ENCODE results near the gene UBN1.

UBN1 gene

DNA sequence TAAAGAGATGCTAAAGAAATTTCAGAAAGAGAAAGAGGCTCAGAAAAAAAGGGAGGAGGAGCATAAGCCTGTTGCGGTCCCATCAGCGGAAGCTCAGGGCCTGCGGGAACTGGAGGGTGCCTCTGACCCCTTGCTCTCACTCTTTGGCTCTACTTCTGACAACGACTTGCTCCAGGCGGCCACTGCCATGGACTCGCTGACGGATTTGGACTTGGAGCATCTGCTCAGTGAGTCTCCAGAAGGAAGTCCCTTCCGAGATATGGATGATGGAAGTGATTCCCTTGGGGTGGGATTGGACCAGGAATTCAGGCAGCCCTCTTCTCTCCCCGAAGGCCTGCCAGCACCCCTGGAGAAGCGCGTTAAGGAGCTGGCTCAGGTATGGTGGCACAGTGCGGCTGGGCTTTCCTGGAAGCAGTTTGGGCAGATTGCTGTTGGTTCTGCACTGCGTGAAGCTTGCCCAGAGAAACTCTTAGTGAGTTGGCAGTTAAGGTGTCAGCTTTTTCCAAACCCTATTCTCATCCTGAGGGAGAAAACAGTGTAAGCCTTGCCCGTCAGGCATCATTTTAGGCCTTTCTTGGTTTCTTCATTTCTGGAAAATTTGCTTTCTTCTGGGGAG is 13.6 kb downstream of the UBN1 start:
- DNase-seq = no peak

DNA sequence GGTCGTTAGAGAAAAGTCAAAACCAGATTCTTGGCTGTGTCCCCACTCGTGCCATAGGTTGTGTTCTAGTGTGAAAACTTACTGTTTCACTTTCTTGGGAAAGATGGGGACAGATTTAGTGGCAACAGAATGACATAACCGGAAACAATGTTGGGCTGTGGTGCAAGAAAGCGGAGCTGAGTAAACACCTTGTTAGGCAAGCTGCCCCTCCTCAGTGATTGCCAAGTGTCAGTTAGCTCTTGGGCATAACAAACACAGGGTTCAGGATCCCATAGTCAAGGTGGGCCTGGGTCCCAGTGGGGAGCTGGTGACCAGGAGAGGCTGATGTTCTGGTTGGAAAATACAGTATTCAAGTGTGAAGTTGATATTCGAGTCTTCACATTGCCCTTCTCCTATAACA is 15.4 kb downstream of the UBN1 start:
- DNase-seq = no peak

DNA sequence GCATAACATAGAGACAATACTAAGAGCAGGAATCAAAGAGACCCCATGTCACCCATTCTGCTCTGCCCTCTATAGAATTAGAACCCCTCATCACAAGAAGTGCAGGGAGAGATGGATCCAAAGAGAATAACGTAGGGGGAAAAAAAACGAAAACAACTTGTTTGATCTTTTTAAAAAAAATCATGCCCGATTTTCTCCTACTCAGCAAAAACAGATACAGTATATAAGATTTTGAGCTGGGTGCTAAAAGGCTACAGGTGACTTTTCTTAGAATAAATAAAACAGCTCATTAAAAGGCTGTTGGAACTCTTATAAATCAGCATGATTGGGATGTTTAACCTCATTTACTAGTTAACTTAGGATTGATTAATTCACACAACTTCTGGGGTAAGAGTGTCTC is 17.4 kb downstream of the UBN1 start:
- no peak for DNase-seq

DNA sequence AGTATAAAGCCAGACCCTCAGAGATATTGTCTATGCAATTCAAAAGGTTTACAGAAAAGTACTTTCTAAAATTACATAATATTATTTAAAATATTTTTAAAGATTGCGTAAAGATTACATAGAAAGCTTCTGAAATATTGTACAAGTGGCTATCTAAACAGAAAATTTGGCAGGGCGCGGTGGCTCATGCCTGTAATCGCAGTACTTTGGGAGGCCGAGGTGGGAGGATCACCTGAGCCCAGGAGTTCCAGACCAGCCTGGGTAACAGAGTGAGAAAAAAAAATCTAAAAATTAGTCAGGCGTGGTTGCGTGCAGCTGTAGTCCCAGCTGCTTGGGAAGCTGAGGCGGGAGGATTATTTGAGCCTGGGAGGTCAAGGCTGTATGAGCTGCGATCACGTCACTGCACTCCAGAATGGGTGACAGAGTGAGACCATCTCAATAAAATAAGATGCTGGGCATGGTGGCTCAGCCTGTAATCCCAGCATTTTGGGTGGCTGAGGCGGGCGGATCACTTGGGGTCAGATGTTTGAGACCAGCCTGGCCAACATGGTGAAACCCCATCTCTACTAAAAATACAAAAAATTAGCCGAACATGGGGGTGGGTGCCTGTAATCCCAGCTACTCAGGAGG is 18.1 kb downstream of the UBN1 start:
- DNase-seq = no peak

DNA sequence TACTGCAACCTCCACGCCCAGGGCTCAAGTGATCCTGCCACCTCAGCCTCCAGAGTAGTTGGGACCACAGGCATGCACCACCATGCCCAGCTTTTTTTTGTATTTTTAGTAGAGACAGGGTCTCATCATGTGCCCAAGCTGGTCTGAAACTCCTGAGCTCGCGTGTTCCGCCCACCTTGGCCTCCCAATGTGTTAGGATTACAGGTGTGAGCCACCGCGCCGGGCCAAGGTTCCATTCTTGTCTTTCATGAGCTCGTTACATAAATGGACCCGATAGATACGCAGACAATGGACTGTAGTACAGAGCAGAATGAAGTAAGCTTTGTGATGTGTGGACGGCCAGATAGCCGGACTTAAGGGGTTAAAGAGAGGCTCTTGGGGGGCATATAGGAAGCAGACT is 19.3 kb downstream of the UBN1 start:
- no peak for DNase-seq

DNA sequence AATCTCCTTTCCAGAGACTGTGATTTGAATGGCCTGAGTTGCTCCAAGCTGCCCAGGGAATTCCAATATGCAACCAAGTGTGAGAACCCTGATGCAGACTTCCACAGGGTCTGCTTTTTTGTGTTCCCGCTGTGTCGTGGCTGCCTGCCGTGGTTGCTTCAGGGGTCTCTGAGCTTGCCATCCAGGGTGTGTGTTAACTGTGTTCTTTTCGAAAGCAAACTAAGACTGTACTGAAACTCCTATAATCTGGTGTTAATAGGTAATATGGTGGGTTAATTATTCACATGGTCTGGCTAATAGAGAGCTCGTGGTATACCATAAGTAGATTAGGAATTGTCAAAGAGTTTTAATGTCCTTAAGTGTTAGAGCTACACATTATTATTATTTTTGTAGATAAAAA is 20.7 kb downstream of the UBN1 start:
- DNase-seq = no peak

DNA sequence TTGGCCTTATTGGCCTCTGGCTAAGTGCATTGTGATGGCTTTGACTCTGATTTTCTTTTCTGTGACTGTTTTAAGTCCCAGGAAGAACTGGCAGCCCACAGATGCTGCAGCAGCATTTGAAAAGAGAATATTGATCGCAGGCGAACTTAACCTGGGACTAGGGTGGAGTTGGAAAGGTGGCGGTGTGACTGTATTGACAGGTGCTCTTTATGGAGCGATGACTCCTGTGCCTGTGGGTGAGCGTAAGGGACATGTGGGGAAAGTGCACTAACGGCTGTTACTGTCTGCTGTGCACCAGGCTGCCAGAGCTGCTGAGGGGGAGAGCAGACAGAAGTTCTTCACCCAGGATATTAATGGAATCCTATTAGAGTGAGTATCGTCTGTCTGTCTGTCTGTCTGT is 21.3 kb downstream of the UBN1 start:
- no peak for DNase-seq

DNA sequence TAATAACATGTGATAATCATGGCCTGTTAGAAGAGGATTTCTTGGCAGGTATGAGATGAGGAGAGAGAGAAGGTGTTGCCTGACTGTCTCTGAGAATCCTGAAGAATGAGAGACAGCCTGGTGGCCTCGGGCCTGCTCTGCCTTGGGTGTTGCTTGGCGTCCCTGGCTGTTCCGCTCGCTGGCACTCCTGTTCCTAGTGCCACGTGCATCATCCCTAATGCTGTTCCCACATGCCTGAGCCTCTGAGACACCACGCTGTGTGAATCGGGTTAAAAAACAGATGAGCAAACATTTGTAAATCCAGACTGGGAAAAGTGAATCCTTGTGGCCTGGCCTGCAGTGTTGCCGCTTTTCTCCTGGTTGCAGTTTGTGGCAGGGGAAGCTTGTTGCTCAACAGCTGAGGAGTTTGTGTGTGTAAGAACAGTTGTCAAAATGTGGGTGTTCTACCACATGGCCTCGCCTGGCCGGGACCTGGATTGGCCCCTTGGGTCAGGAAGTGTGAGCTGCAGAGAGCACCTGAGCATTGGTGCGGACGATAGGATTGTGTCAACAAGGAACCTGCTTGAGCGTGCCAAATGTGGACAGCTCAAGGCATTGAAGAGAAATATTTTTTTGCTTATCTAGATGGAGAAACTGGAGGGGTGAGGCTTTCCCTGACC is 22.0 kb downstream of the UBN1 start:
- no peak for DNase-seq

DNA sequence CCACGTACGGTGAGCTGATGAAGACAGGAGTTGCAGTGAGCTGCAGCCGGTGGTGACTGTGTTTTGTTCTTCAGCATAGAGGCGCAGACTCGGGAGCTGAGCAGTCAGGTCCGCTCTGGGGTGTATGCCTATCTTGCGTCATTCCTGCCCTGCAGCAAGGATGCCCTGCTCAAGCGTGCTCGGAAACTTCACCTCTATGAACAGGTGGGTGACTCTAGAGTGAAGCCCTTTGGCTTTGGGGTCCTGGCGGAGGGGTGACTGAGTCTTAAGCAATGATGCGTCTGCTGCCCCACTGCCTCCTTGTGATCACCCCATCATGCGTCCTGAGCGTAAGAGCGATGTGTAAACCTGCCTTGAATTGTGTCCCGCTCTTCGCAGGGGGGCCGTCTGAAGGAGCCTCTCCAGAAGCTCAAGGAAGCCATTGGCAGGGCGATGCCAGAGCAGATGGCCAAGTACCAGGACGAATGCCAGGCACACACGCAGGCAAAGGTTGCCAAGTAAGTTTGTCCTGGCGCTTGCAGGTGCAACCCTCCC is 22.9 kb downstream of the UBN1 start:
- no peak for DNase-seq

DNA sequence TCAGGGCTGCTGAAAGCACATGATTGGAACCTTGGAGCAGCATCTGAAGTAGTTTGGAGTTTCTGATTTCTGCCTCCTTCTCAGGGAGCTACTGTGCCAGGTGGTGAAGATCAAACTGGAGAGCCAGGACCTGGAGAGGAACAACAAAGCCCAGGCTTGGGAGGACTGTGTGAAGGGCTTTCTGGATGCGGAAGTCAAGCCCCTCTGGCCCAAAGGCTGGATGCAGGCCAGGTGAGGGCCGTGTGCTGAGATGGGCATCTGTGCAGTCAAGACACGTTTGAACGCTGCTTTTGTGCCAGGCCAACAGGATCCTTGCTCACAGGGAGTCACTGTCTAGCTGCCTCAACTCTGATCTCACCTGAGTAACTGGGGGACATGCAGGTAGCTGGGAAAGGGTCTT is 23.8 kb downstream of the UBN1 start:
- no peak for DNase-seq

DNA sequence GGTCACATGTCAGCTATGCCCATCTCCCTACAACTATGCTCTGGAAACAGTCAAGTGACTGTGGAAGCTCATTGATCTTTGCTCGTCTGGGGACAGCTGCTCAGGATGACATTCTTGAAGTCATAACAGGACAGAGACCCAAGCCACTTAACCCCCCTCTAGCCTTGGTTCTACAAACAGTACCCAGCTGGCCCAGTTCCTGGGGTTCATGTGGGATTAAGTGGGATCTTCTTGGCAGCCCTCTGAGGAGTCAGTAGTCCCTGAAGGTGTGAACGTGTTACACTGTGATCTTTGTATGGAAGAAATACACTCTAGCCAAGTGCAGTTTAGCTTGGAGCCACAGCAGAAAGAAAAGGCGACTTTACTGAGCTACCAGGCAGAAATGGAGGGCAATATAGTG is 25.8 kb downstream of the UBN1 start:
- no peak for DNase-seq

DNA sequence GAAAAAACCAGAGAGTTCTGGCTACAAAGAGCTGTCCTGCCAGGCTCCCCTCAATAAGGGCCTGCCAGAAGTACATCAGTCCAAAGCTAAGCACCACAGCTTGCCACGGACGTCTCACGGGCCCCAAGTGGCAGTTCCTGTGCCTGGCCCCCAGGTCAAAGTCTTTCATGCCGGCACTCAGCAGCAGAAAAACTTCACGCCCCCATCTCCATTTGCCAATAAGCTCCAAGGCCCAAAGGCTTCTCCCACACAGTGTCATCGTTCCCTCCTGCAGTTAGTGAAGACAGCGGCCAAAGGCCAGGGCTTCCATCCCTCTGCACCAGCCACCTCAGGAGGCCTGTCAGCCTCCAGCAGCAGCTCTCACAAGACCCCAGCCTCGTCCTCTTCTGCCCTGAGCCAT is 27.4 kb downstream of the UBN1 start:
- DNase-seq = no peak

DNA sequence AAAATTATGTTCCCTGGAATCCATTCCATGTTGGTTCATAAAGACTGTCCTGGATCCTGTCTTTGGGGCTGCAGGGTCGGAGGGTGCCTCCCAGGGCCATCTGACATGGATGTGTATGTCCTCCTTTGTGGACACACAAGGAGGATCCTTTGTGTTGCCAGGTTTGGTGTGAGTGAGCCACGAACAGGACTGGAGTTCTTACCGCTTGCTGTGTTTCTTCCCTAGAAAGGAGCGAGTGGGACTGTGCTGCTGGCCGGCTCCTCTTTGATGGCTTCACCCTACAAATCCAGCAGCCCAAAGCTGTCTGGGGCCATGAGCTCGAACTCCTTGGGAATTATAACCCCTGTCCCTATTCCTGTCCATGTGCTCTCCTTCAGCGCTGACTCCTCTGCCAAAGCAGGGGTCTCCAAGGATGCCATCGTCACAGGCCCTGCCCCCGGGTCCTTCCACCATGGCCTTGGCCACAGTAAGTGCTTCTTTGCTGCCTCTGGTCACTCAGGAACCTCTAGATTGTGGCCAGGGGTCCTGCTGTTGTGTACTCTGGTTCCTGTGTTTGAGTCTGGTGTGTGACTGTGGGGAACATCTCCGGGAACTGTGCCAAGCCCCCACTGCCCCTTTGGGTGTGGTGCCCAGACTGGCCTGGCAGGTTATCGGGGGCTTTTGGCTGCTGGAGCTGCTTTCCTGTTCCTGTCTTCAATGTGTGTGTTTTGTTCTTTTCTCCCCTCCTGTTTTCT is 29.5 kb downstream of the UBN1 start:
- DNase-seq = no peak

DNA sequence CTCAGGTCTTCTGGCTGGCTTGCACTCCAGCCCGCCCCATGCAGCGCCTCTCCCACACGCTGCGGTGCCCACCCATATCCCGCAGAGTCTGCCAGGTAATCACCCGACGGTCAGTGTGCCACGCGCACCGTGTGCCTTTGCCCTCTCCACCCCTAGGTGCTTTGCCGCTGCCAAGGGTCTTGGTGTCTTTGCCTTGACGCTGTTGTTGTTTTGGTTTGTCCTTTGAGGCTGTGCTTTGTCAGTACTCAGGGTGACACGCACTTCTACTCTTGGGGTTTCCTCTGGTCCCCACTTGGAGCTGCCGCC is 30.1 kb downstream of the UBN1 start:
- no peak for DNase-seq

DNA sequence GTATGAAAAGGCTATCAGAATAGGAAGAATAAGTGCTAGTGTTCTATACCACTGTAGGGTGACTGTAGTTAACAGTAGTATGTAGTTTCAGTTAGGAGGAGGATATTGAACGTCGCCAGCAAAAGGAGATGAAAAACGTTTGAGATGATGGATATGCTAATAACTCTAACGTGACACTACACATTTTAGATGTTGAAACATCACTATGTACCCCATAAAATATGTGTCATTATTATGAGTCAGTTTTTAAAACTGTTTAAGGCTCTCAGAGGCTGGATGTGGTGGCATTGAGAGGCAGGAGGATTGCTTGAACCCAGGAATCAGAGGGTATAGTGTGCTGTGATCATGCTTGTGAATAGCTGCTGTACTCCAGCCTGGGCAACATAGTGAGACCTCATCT is 31.8 kb downstream of the UBN1 start:
- no peak for DNase-seq

DNA sequence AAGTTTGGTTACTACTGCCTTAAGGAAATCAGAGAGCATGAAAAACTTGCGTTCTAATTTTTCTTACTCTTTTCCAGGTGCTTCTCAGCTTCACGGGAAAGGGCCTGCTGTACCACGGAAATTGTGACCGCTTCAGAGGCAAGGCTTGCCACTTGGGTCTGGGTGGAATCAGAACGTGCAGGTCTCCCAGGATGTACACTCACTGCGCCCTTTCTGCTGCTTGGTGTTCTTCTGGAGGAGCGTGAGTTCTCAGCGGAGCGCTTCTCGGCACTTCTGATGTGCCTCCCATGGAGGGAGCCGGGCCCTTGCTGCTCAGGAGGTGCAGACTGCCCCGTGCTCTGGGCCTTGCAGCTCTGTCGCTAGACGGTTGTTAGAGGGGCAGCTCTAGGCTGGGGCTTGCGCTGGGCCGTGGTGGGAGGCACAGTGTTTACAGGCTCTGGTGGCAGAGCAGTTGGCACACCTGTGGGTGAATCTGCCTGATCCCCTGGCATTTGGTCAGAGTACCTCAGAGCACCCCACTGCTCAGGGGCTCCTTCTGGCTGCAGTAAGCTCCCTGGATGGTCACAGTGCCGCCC is 32.8 kb downstream of the UBN1 start:
- DNase-seq = no peak

DNA sequence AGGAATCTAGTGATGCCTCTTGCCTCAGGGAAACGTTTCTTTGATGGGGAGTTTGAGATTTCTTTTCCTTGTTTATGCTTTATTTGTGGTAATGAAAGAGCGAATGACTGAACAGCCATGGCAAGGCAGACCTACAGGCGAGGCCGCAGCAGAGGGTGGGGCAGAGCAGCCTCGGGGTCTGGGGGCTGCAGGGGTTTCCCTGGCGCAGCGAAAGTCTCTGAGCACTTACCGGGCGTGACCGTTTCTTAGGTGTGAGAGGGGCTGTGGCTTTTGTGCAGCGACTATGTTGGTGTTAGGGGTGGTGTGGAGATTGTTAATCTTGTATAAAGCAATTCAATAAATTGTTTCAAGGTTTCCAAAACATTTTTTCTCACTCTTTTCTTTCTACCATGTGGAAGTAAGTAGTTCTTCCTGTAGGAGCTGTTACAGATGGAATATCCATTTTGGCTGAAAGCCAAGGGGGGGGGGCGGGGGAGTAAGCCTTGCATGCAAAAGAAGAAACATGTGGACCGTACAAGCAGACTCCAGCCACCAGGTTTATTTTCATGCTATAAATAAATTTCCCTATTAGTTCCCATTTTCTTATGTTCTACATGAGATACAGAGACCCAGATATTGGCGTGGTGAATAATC is 34.8 kb downstream of the UBN1 start:
- DNase-seq = no peak

DNA sequence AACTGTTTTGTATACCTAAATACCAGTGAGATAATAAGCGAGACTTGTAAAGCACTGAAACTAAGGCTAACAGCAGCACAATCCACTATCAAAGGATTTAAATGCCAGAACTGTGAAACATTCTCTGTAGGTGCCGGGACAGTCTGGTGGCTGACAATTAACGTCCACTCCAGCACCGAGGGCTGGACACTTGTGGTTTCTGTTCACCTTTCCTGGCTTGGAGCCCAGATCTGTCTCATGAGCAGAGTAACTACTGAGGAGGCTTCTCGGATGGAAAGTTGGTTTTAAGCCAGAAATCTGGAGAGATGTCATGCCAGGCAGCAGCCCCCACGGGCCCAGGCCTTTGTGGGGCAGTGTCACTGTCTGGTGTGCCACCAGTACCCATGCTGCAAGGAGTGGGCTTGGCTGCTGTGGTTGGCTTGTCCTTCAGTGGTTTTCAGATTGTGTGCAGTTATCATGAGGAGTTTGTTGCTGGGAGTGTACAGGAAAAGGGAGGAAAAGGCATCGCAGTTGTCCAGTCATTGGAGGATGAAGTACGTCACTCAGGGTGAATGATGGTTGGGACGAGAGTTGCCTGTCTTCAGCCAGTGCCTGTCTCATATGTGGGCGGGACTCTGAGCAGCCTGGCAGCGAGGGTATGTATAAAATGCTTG is 35.5 kb downstream of the UBN1 start:
- no peak for DNase-seq

DNA sequence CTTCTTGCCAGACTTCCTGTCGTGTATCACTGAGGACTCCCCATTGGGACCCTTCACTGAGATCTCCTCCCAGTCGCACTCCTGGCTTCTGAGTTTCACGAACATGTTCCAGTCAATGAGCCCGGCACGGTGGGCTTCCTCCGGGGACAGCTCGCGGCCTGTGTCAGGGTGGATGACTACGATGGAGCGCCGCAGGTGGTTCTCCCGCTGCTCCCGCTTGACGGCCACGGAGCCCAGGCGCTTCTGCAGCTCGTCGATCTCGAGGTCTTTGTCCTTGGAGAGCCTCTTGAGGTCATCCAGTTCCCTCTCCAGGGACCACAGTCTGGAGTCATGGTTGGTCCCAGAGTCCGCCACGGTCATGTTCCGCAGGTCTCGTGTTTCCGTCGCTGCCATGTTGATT is 36.2 kb downstream of the UBN1 start:
- no peak for DNase-seq

DNA sequence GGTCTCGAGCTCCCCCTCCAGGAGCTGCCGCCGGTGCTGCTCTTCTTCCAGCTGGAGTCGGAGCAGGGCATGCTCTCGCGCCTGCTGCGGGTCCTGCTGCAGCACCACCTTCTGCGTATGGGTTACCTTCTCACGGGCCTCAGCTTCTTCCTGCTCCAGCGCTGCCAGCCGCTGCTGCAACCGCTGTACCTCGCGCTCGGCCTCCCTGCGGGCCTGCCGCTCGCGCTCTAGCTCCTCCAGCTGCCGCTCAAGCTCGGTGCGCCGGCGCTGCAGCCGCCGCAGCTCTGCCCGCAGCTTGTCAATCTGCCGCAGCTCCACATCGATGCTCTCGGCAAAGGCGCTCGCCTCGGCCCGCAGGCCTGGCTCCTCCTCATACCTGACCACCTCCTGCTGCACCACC is 36.9 kb downstream of the UBN1 start:
- DNase-seq = no peak

DNA sequence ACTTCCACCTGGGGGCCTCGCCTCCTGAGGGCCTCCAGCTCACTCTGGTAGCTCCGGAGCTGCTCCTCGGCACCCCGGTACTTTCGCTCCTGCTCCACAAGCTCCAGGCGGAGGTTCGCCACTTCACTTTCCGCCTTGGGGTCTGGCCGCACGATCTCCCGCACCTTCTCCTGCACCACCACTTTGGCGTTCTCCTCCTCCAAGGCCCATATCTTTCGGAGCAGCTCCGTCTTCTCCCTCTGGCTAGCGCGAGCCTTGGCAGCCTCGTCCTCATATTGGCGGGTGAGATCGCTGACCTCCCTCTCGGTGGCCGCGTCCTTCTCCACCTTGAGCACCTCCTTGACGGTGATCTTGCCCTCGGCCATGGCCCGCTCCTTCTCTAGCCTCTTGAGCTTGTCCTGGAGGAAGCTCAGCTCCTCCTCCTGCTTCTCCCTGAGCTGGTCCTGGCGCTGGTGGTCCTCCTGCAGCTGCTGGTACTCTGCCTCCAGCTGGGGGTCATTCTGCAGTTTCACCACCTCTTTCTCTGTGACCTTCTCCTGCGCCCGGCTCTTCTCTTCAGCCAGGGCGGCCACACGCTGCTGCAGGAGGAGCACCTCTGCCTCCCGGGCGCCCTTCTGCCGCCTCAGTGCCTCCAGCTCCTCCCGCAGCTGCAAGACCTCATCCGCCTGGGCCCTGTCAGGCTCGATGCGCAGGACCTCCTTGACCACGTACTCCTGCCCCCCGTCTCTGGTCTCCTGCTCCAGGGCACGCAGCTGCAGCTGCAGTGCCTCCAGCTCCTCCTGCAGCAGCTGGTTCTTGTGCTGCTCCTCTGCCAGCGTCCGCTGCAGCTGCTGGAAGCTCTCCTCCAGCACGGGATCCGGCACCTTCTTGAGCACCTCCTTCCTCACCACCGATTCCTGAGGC is 37.9 kb downstream of the UBN1 start:
- DNase-seq = no peak

DNA sequence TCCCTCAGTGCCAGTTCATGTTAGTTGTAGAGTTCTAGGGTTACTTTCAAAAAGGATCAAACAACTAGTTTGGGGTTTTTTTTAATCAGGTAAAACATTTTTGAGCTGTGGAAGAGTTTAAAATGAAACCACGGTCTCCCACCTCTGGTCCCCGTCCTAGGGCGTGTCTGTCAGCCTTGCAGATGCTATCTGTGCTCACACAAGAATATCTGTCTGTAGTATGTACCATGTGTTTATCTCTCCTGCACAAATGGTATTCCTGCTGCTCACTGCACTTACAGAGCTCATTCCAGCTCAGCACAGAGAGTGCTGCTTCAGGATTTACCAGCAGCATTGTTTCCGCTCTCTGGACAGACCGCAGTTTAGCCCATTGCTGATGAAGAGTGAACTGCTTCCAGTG is 38.9 kb downstream of the UBN1 start:
- no peak for DNase-seq

Data from midbrain (tissue), 1 donor.